ENCODE results near the gene PAFAH1B1.

Gene PAFAH1B1

DNA sequence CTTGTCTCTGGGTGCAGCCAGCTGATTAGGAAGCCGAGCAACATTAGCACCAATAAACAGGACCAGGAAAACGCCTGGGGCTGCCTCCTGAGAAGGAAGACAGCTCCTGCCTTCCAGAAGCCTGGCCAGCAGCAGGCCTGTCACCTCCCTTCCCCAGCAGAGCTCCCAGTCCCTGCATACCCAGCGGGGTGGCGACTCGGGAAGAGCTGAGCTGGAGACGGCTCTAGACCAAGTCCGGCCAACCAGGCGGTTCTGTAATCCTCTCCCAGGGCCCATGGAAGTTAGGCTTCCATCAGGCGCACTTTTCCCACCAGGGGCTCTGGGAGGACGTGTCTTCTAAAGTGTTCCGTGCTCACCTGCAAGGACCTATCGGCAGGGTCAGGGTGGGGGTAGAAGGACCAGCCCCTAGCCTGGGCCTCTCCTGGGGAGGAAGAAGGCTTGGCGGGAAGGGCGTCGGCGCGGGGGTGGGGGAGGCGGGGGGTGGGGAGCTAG, 130.1 kb downstream of the PAFAH1B1 start:
- no peak for DNase-seq

DNA sequence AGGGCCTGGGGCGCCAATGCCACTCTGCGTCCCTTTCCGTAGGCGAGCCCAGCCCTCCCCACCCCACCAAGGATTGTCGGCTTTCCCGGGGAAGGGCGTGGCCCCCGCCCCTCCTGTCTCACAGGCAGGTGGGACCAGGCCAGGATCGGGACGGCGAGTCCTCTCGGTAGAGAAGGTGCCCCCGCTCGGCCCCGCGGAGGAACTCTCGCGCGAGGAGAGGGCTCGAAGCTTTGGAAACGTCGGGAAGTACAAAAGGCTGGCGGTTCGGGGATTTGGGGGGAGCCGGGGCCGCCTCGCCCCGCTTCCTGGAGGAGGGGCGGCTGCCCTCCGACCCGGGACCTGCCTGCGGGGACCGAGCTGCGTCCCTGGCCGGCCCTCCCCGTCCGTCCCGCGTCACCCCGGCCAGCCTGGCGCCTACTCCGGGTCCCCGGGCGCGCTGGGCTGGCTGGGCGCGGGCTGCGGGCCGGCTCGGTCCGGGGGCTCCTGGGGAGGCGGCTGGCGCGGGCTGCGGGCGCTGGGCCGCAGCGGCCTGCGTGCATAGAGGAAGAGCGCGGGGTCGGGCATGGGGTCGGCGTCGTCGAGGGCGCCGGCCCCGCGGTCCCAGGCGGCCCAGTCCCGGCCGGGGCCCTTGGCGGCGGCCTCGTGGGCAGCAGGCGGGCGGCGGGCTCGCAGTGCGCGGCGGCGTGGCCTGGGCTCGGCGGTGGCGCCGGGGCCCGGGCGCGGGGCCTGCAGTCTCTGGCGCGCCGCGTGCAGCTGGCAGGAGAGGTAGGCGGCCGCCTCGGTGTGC, 130.7 kb downstream of the PAFAH1B1 start:
- DNase-seq = no peak

GRCh38 chr17:2724784-2725164, 131.3 kb downstream of the PAFAH1B1 start:
- no peak for DNase-seq

- DNase-seq = no peak
Observed at GRCh38 chr17:2730764-2731353, 137.4 kb downstream of the PAFAH1B1 start.

GRCh38 chr17:2731807-2732206, 138.4 kb downstream of the PAFAH1B1 start:
- no peak for DNase-seq

DNA sequence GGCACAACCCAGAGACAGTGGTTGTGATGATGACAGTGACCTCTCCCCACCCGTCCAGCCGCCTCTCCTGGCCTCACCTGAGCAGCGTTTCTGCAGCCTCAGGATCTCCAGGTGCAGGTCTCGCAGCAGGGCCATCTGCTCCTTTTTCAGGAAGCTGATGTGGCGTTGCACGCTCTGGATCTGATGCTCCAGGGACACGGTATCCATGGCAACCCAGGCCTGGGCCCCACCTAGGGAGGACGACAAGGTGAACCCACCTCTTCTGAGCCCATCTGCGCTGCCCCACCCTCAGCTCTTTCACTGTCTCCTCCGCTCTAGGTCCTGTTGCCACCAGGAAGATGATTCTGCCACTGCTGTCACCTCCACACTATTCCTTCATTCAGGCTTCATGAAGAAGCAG, 141.5 kb downstream of the PAFAH1B1 start:
- no peak for DNase-seq

Data from CD4-positive, alpha-beta T cell treated with Interleukin-15 for 1 hour (primary cell).